ENCODE data around the gene IMPDH1.

IMPDH1 gene

GRCh38 chr7:128387216-128388144 lies 22.3 kb downstream of the IMPDH1 start:
- DNase-seq (ENCODE audit: low read depth in 3 of 3) = peak; percentile 45 to 47 (median 46)

- DNase-seq (ENCODE audit: low read depth in 3 of 3) = no peak
Observed at GRCh38 chr7:128385988-128386925, 23.5 kb downstream of the IMPDH1 start.

- no peak for DNase-seq (ENCODE audit: low read depth in 3 of 3)
Observed at GRCh38 chr7:128384726-128385125, 25.1 kb downstream of the IMPDH1 start.

GRCh38 chr7:128383776-128384175 lies 26.0 kb downstream of the IMPDH1 start:
- no peak for DNase-seq (ENCODE audit: low read depth in 3 of 3)

- no peak for DNase-seq (ENCODE audit: low read depth in 3 of 3)
Observed at GRCh38 chr7:128381161-128381821, 28.5 kb downstream of the IMPDH1 start.

GRCh38 chr7:128380483-128381106 lies 29.2 kb downstream of the IMPDH1 start:
- no peak for DNase-seq (ENCODE audit: low read depth in 3 of 3)

GRCh38 chr7:128379900-128380479 lies 29.8 kb downstream of the IMPDH1 start:
- no peak for DNase-seq (ENCODE audit: low read depth in 3 of 3)

- DNase-seq (ENCODE audit: low read depth in 3 of 3) = no peak
Observed at GRCh38 chr7:128378637-128379036, 31.1 kb downstream of the IMPDH1 start.

- no peak for DNase-seq (ENCODE audit: low read depth in 3 of 3)
Observed at GRCh38 chr7:128376077-128376476, 33.7 kb downstream of the IMPDH1 start.

GRCh38 chr7:128374041-128374440 lies 35.7 kb downstream of the IMPDH1 start:
- no peak for DNase-seq (ENCODE audit: low read depth in 3 of 3)

GRCh38 chr7:128373606-128374005 lies 36.2 kb downstream of the IMPDH1 start:
- no peak for DNase-seq (ENCODE audit: low read depth in 3 of 3)

- DNase-seq (ENCODE audit: low read depth in 3 of 3) = no peak
Observed at GRCh38 chr7:128370491-128370890, 39.3 kb downstream of the IMPDH1 start.

- no peak for DNase-seq (ENCODE audit: low read depth in 3 of 3)
Observed at GRCh38 chr7:128366986-128367385, 42.8 kb downstream of the IMPDH1 start.

- DNase-seq (ENCODE audit: low read depth in 3 of 3) = no peak
Observed at GRCh38 chr7:128366300-128366699, 43.5 kb downstream of the IMPDH1 start.

GRCh38 chr7:128365432-128365831 lies 44.4 kb downstream of the IMPDH1 start:
- DNase-seq (ENCODE audit: low read depth in 3 of 3) = no peak

- DNase-seq (ENCODE audit: low read depth in 3 of 3) = no peak
Observed at GRCh38 chr7:128364166-128364870, 45.5 kb downstream of the IMPDH1 start.

GRCh38 chr7:128363261-128363721 lies 46.5 kb downstream of the IMPDH1 start:
- DNase-seq (ENCODE audit: low read depth in 3 of 3) = no peak

GRCh38 chr7:128362670-128363069 lies 47.1 kb downstream of the IMPDH1 start:
- DNase-seq (ENCODE audit: low read depth in 3 of 3) = no peak

- DNase-seq (ENCODE audit: low read depth in 3 of 3) = peak in 2 of 3 experiments; percentile 26 to 37
Observed at GRCh38 chr7:128361411-128362379, 48.1 kb downstream of the IMPDH1 start, which contains the start of gene PRRT4. TSS of gene PRRT4 (minus strand) at chr7:128361690.
